ENCODE data around the gene SLC35F4. TPM values are rescaled to one million over a fixed set of nuclear protein-coding genes. Genes with fewer than 3 reads are reported as not detected.

SLC35F4 gene
- total and polyA plus RNA-seq, 11 donors, result not detected

- Histone ChIP-seq H3K27me3 (no peaks in the 10 kb centered on the region), H3K36me3 (no peaks in the 10 kb centered on the region), H3K4me3 (no peak overlapping the region), H3K4me1 (no peaks in the 10 kb centered on the region), H3K9me3 (peaks cover 0 to 2% (median 0%) of the 10 kb centered on the region in 12 donors), H3K27ac (no peak overlapping the region)
- 57 to 62% (median 60%) methylated on average over 4 of the region's 4 CpGs for WGBS, 4 donors
- intact Hi-C loops (cut with DNase I), result no loop called here
- ATAC-seq (no peak), DNase-seq (no peak)
- TF ChIP-seq, protein P1, sequence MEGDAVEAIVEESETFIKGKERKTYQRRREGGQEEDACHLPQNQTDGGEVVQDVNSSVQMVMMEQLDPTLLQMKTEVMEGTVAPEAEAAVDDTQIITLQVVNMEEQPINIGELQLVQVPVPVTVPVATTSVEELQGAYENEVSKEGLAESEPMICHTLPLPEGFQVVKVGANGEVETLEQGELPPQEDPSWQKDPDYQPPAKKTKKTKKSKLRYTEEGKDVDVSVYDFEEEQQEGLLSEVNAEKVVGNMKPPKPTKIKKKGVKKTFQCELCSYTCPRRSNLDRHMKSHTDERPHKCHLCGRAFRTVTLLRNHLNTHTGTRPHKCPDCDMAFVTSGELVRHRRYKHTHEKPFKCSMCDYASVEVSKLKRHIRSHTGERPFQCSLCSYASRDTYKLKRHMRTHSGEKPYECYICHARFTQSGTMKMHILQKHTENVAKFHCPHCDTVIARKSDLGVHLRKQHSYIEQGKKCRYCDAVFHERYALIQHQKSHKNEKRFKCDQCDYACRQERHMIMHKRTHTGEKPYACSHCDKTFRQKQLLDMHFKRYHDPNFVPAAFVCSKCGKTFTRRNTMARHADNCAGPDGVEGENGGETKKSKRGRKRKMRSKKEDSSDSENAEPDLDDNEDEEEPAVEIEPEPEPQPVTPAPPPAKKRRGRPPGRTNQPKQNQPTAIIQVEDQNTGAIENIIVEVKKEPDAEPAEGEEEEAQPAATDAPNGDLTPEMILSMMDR (IDR thresholded peaks at IDR 0.05), result no peak
- TF ChIP-seq POLR2A (IDR thresholded peaks at IDR 0.05), result no peak
These were observed 179.6 kb downstream of the SLC35F4 start for GRCh38 chr14:57686304-57686703.

GRCh38 chr14:57671021-57671420, 194.9 kb downstream of the SLC35F4 start:
- intact Hi-C loops (cut with DNase I), result no loop called here
- no peaks in the 10 kb centered on the region for H3K4me1 ChIP-seq
- DNase-seq (no peak), ATAC-seq (no peak)
- TF ChIP-seq POLR2A (IDR thresholded peaks at IDR 0.05), result no peak
- TF ChIP-seq, protein P1 (IDR thresholded peaks at IDR 0.05), result no peak
- no peak overlapping the region for H3K27ac ChIP-seq
- 72 to 100% (median 87%) methylated on average over 3 of the region's 3 CpGs for WGBS, 4 donors
- H3K36me3 ChIP-seq, result no peaks in the 10 kb centered on the region
- peaks cover 0 to 2% (median 0%) of the 10 kb centered on the region in 12 donors for H3K9me3 ChIP-seq
- no peak overlapping the region for H3K4me3 ChIP-seq
- no peaks in the 10 kb centered on the region for H3K27me3 ChIP-seq

- H3K27ac ChIP-seq, result no peak overlapping the region
- no peak overlapping the region for H3K4me3 ChIP-seq
- no peaks in the 10 kb centered on the region for H3K36me3 ChIP-seq
- peaks cover 0 to 15% (median 1%) of the 10 kb centered on the region in 12 donors for H3K9me3 ChIP-seq
- TF ChIP-seq POLR2A (IDR thresholded peaks at IDR 0.05), result no peak
- TF ChIP-seq, protein P1 (IDR thresholded peaks at IDR 0.05), result no peak
- H3K27me3 ChIP-seq, result no peaks in the 10 kb centered on the region
- H3K4me1 ChIP-seq, result no peaks in the 10 kb centered on the region
- WGBS, 4 donors, result 39 to 56% (median 47%) methylated on average over 2 of the region's 2 CpGs
- ATAC-seq (no peak), DNase-seq (no peak)
- intact Hi-C loops (cut with DNase I), result no loop called here
These were observed 205.7 kb downstream of the SLC35F4 start for GRCh38 chr14:57660208-57660607.

- H3K9me3 ChIP-seq, result peaks cover 0 to 15% (median 1%) of the 10 kb centered on the region in 12 donors
- WGBS, 4 donors, result 46 to 83% (median 63%) methylated on average over 1 of the region's 1 CpG
- ATAC-seq, result no peak
- no peak overlapping the region for H3K4me3 ChIP-seq
- no peak for DNase-seq
- intact Hi-C loops (cut with DNase I), result no loop called here
- no peaks in the 10 kb centered on the region for H3K4me1 ChIP-seq
- TF ChIP-seq, protein P1 (IDR thresholded peaks at IDR 0.05), result no peak
- TF ChIP-seq POLR2A (IDR thresholded peaks at IDR 0.05), result no peak
- no peaks in the 10 kb centered on the region for H3K36me3 ChIP-seq
- H3K27ac ChIP-seq, result no peak overlapping the region
- H3K27me3 ChIP-seq, result no peaks in the 10 kb centered on the region
These were observed 206.8 kb downstream of the SLC35F4 start for GRCh38 chr14:57659052-57659451.
